ENCODE results near the gene LRRC75B.
A peak's percentile ranks its signal among the peaks of the same experiment; 100 is the strongest.

LRRC75B gene

DNA sequence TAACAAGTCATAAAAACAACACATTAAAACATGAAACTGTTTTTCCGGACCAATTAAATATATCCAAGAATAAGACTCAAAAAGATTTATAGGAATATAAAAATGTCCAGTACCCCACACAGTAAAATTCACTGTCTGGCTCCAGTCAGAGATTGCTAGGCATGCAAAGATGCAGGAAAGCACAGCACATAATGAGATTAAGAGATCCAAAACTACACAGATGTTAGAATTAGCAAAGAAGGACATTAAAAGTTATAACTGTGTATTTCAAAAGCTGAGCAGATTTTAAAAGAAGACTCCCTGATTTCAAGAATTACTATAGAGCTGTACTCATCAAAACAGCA, 13.6 kb downstream of the LRRC75B start:
- TF ChIP-seq, protein P1, sequence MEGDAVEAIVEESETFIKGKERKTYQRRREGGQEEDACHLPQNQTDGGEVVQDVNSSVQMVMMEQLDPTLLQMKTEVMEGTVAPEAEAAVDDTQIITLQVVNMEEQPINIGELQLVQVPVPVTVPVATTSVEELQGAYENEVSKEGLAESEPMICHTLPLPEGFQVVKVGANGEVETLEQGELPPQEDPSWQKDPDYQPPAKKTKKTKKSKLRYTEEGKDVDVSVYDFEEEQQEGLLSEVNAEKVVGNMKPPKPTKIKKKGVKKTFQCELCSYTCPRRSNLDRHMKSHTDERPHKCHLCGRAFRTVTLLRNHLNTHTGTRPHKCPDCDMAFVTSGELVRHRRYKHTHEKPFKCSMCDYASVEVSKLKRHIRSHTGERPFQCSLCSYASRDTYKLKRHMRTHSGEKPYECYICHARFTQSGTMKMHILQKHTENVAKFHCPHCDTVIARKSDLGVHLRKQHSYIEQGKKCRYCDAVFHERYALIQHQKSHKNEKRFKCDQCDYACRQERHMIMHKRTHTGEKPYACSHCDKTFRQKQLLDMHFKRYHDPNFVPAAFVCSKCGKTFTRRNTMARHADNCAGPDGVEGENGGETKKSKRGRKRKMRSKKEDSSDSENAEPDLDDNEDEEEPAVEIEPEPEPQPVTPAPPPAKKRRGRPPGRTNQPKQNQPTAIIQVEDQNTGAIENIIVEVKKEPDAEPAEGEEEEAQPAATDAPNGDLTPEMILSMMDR (IDR thresholded peaks at IDR 0.05): no peak
- TF ChIP-seq ZFX (IDR thresholded peaks at IDR 0.05; ENCODE audit: borderline replicate concordance): no peak
- peak overlapping the region; percentile 93 for H3K27ac ChIP-seq

DNA sequence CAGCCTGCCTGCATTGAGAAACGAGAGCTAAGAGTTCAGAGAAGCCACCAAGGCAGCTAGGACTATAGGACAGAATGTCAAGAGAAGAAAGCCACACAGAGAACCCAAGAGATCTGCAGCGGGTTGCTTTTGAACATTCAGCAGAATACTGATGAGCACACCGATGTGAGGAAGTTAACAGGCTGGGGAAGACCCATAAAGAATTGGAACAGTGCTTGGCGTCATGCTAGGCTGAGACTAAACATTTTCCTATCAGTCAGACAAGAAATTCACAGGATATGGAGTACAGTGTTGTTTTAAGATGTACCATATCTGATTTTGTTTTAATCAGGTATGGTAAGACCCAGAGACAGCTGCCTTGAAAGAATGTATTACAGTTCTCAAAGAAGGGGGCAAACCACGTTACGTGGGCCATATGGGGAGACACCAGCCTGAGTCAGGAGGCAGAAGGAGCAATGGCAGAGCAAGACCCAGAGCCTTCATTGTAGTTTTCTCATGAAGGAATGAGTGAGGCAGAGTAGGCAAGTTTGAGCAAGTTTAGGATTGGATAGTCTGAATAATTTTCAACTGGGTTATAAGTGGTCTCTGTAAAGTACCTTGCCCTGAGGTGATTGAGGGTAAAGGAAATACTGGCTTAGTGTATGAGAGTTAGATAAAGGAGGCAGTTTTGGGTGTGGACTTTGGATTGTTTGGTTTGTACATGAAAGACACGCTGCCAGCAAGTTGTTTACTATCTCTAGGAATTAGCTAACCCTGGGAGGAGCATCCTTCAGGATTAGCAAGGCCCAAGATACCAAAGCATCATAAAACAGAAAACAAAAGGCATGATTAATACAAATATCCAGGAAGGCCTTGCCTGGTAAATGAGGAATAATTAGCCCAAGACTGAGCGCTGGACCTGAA, 14.3 kb downstream of the LRRC75B start:
- H3K27ac ChIP-seq: peak overlapping the region; percentile 93

DNA sequence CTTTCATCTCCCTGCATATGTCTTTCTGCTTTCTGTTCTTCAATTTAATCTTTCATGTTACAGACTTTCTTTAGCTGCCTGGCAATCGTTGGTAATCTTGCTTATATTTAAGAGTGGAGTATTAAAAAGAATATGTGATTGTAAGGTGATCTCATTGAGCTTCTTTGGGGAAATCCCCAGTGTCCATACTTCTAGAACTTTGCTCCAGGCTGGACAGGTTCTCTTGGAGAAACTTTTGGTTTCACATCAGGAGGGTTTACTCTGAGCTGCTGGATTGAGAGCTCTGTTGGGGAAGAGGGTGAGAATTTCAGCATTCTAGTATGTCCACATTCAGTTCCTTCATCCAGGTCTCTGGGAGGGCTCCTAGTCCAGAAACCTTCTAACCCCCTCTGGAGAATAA, 16.1 kb downstream of the LRRC75B start:
- TF ChIP-seq ZFX (IDR thresholded peaks at IDR 0.05; ENCODE audit: borderline replicate concordance): no peak
- TF ChIP-seq, protein P1 (IDR thresholded peaks at IDR 0.05): no peak
- H3K27ac ChIP-seq: peak overlapping the region; percentile 93

More for the DNA sequence above, 14.3 kb downstream of the LRRC75B start:
- TF ChIP-seq ZFX (IDR thresholded peaks at IDR 0.05; ENCODE audit: borderline replicate concordance): no peak
- TF ChIP-seq, protein P1 (IDR thresholded peaks at IDR 0.05): no peak

DNA sequence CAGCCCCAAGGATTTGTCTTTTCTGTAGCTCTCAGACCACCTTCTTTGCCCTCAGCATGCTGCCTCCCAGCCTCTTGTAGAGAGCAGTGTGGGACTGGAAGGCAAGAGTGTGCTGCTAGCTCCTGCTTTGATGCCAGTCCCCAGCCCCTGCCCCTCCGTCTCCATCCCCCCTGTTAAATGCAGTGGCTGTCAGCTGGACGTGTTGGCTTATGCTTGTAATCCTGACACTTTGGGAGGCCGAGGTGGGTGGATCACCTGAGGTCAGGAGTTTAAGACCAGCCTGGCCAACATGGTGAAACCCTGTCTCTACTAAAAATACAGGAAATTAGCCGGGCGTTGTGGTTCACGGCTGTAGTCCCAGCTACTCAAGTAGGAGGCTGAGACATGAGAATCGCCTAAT, 21.6 kb downstream of the LRRC75B start:
- no peak for TF ChIP-seq ZFX (IDR thresholded peaks at IDR 0.05; ENCODE audit: borderline replicate concordance)
- TF ChIP-seq, protein P1 (IDR thresholded peaks at IDR 0.05): no peak
- H3K27ac ChIP-seq: no peak overlapping the region

DNA sequence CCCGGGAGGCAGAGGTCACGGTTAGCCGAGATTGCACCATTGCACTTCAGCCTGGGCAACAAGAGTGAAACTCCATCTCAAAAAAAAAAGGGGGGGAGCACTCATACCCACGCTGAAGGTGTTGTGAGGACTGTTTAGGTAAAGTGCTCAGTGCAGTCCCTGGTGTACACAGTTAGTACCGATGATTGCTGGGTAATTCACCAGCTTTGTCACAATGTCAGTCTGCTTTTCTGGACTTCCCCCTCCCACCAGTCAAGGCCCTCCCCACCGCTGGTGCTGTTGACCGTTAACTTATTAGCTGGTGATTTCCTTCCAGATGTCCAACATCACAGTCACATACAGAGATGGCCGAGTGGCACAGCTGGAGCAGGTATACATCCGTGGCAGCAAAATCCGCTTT, 25.2 kb downstream of the LRRC75B start:
- no peak overlapping the region for H3K27ac ChIP-seq
- TF ChIP-seq, protein P1 (IDR thresholded peaks at IDR 0.05): no peak
- no peak for TF ChIP-seq ZFX (IDR thresholded peaks at IDR 0.05; ENCODE audit: borderline replicate concordance)

DNA sequence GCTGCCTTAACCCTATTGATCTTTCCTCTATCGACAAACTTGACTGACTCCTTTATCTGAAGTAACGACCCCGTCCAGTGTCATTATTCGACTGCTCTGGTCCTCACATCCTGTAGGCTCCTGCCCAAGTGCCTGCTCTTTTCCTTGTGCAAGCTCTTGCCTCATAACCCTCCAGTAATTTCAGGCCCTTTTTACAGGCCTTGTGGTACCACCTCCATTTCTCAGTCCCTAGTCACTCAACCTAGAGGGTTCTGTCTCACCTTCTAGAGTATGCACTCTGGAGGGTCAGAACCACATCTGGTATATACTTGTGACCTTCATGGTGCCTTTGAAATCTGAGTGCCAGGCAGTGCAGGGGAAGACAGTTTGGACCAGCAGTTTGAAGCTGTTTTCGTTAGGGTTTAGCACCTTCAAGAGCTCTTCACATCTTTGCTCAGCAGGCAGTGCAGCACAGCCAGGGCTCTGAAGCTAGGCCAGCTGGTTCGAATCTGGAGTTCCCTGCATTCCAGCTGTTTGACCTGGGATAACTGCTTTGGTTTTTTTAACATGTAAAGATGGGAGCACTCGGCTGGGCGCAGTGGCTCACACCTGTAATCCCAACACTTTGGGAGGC, 25.9 kb downstream of the LRRC75B start:
- TF ChIP-seq, protein P1 (IDR thresholded peaks at IDR 0.05): no peak
- TF ChIP-seq ZFX (IDR thresholded peaks at IDR 0.05; ENCODE audit: borderline replicate concordance): no peak
- no peak overlapping the region for H3K27ac ChIP-seq

DNA sequence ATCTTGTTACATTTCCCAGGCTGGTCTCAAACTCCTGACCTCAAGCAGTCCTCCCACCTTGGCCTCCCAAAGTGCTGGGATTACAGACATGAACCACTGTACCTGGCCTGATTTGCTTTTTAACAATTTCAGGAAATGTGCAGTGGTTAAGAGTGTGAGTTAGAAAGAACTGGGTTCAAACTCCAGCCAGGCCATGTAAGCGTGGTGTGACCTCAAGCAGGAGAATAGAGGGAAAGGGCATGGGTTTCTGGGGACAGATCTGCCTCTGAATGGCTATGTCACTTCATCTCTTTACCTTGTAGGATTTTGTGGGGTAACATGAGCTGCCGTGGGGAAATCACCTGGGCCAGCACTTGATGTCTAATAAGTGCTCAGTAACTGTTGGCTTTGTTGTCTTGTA, 27.8 kb downstream of the LRRC75B start:
- H3K27ac ChIP-seq: no peak overlapping the region
- TF ChIP-seq, protein P1 (IDR thresholded peaks at IDR 0.05): no peak
- no peak for TF ChIP-seq ZFX (IDR thresholded peaks at IDR 0.05; ENCODE audit: borderline replicate concordance)

All from 22Rv1 (cell line).